ENCODE results near the gene SYDE2.

- TF ChIP-seq CTCF (IDR thresholded peaks at IDR 0.05; ENCODE audit: low read depth, low read length) = no peak
- TF ChIP-seq EZH2phosphoT487 (IDR thresholded peaks at IDR 0.05; ENCODE audit: low read depth) = no peak
These were observed 26.3 kb downstream of the SYDE2 start for GRCh38 chr1:85174503-85174902.
